Panc1 (cell line): Measurements from ENCODE around the gene PFKFB3. TPM values are rescaled to one million over a fixed set of nuclear protein-coding genes. Genes with fewer than 3 reads are reported as not detected.

Experiments
- ATAC-seq: fragments of 200-7000 bp; cut with Tn5 transposase; 2 replicates; pipeline ENCODE4 v1.9.1; 2020; ENCODE audit warnings: mild to moderate bottlenecking, moderate library complexity
- BruUV-seq: library from RNA; stranded (reverse); fragments of 400-500 nt; replicated peaks from 2 replicates; lab custom pipeline; 2021; lab: Mats Ljungman, UMichigan
- CTCF ChIA-PET: fragments of 300-600 bp; sonication (Branson Sonifier 250); formaldehyde crosslinking; loops from one replicate; lab custom pipeline; 2022; ENCODE audit warnings: antibody characterized with exemption; lab: Charles Lee
- POLR2A ChIA-PET: fragments of 300-600 bp; sonication (Branson Sonifier 250); formaldehyde crosslinking; loops from one replicate; lab custom pipeline; 2022; ENCODE audit warnings: antibody characterized with exemption; lab: Charles Lee
- DNase-seq: peaks from one replicate; pipeline ENCODE4 v3.0.0-alpha.2; 2010; ENCODE audit warnings: low read depth, low spot score
- H3K27ac ChIP-seq: 2 replicates; pipeline ENCODE4 v1.5.1; 2011; ENCODE audit warnings: mild to moderate bottlenecking, low read length, inconsistent platforms
- H3K27me3 ChIP-seq: fragments of 200-500 bp; sonication (Bioruptor generic); 2 replicates; pipeline ENCODE4 v1.6.0; 2014; ENCODE audit warnings: low read length, inconsistent platforms; ENCODE audit not compliant: control insufficient read depth, insufficient read depth
- H3K36me3 ChIP-seq: fragments of 200-500 bp; sonication (Bioruptor generic); 2 replicates; pipeline ENCODE4 v1.5.1; 2014; ENCODE audit warnings: inconsistent platforms, mild to moderate bottlenecking, low read length, moderate library complexity; ENCODE audit not compliant: control insufficient read depth, insufficient read depth
- H3K4me1 ChIP-seq: 2 replicates; pipeline ENCODE4 v1.5.1; 2011; ENCODE audit warnings: inconsistent platforms, mild to moderate bottlenecking, low read length, moderate library complexity; ENCODE audit not compliant: control insufficient read depth, insufficient read depth
- H3K4me3 ChIP-seq, 2 experiments: 2 replicates each; pipeline ENCODE4 v1.5.1; 2011 to 2012; ENCODE audit warnings: low read depth in 2 of 2, low read length in 2 of 2, mild to moderate bottlenecking in 2 of 2, inconsistent platforms in 1 of 2, moderate library complexity in 1 of 2
- H3K9me3 ChIP-seq: fragments of 200-500 bp; sonication (Bioruptor generic); 2 replicates; pipeline ENCODE4 v1.5.1; 2014; ENCODE audit warnings: low read depth, mild to moderate bottlenecking, inconsistent platforms, low read length, moderate library complexity; ENCODE audit not compliant: control insufficient read depth, insufficient read depth
- CTCF ChIP-seq: fragments of 450-650 bp; IDR thresholded peaks from 2 replicates; pipeline ENCODE4 v1.5.1; 2017; ENCODE audit warnings: mild to moderate bottlenecking
- POLR2AphosphoS5 ChIP-seq: IDR thresholded peaks from 2 replicates; pipeline ENCODE4 v1.6.1; 2012; ENCODE audit warnings: mild to moderate bottlenecking, low read depth, low read length, moderate library complexity
- REST ChIP-seq, 2 experiments: IDR thresholded peaks; 2 replicates each; pipeline ENCODE4 v1.6.1; 2011 to 2012; ENCODE audit warnings: low read depth in 2 of 2, control low read depth in 1 of 2, low read length in 1 of 2, mild to moderate bottlenecking in 1 of 2, moderate library complexity in 1 of 2; ENCODE audit not compliant: insufficient read depth in 1 of 2
- SIN3A ChIP-seq: IDR thresholded peaks from 2 replicates; pipeline ENCODE4 v1.6.1; 2012; ENCODE audit warnings: low read depth, mild to moderate bottlenecking, low read length, moderate library complexity, borderline replicate concordance; ENCODE audit not compliant: insufficient read depth
- TCF7L2 ChIP-seq: IDR thresholded peaks from 2 replicates; pipeline ENCODE4 v1.6.1; 2011; ENCODE audit warnings: mild to moderate bottlenecking, low read depth, low read length, inconsistent platforms
- in situ Hi-C: cut with HindIII; loops from 2 replicates; pipeline ENCODE4 v1.10.0; 2016; ENCODE audit warnings: low sequenced_read_pairs, low pct_unique_long_range_greater_than_20kb
- intact Hi-C: fragments of 100-400 bp; cut with micrococcal nuclease; formaldehyde crosslinking; loops from one replicate; pipeline ENCODE4 v1.10.0; 2022; ENCODE audit not compliant: unreplicated experiment
- total RNA-seq: library from RNA; stranded (reverse); gene quantifications from one replicate; pipeline ENCODE4 v1.2.1, GENCODE V29; 2021; ENCODE audit not compliant: unreplicated experiment

The PFKFB3 gene
- total RNA-seq, 1 experiment from 2014 or later, result 17.1 TPM

DNA sequence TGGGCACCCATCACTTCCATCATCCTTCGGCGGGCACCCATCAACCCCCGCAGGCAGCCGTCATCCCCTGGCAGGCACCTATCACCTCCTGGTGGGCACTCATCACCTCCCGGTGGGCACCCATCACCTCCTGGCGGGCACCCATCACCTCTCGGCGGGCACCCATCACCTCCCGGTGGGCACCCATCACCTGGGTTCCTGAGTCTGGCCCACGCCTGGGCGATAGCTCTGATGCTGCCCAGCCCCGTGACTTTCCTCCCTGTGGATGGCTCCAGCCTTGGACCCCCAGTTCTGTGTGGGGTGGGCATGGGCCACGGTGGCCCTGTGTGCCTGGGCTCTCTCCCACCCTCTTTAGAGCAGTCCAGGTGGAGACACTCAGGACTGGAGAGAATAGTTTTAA is 29.0 kb downstream of the PFKFB3 start:
- no peak for ATAC-seq
- H3K4me3 ChIP-seq, result no peak overlapping the region
- no peak for DNase-seq
- no peaks in the 10 kb centered on the region for H3K27me3 ChIP-seq
- BruUV-seq, result no TSS peak
- ChIA-PET CTCF (no interaction called here), POLR2A (no interaction called here)
- H3K9me3 ChIP-seq, result no peaks in the 10 kb centered on the region
- H3K4me1 ChIP-seq, result no peaks in the 10 kb centered on the region
- intact Hi-C loops, result no loop called here
- TF ChIP-seq POLR2AphosphoS5 (no peak), TCF7L2 (no peak), REST (IDR thresholded peaks at IDR 0.05; ENCODE audit: insufficient read depth in 1 of 2, low read depth in 2 of 2, low read length in 1 of 2) (no peak), SIN3A (no peak)
- in situ Hi-C loops, result no loop called here
- no peak overlapping the region for H3K27ac ChIP-seq
- H3K36me3 ChIP-seq, result no peaks in the 10 kb centered on the region; the same call in 1 of the 2 replicates

DNA sequence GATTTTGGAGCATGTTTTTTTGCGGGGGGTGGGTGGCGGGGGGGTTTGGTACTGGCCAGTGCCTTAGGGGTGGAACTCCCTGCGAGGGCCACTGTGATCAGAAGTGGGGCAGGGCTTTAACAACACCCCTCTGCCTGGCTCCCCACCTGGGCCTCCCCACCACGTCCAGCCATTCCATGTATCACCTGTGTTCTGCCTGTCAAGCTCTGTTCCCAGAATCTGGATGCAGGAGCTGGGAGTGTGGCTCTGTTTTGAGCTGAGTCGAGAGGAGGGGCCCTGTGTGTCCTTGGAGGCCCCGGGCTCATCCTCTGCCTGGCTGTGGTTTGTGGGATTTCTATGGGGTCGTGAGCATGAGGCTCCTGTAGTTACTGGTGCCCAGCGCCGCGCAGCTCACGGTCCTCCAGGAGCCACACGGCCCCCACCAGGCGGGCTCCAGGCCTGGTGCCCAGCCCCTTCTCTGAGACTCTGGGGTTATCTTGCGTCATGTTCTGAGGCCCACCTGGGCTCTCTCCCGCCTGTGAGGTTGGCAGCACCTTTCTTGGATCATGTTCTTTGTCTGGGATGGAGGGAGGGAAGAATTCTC is 29.6 kb downstream of the PFKFB3 start:
- H3K4me1 ChIP-seq, result no peaks in the 10 kb centered on the region
- no peaks in the 10 kb centered on the region for H3K9me3 ChIP-seq
- no peak overlapping the region for H3K4me3 ChIP-seq
- ChIA-PET CTCF (no interaction called here), POLR2A (no interaction called here)
- ATAC-seq, result no peak
- no peaks in the 10 kb centered on the region; the same call in 1 of the 2 replicates for H3K36me3 ChIP-seq
- in situ Hi-C loops (no loop called here), intact Hi-C loops (no loop called here)
- no peak for DNase-seq
- H3K27ac ChIP-seq, result no peak overlapping the region
- no peak for TF ChIP-seq SIN3A
- TF ChIP-seq POLR2AphosphoS5, result no peak
- BruUV-seq, result no TSS peak
- H3K27me3 ChIP-seq, result no peaks in the 10 kb centered on the region

DNA sequence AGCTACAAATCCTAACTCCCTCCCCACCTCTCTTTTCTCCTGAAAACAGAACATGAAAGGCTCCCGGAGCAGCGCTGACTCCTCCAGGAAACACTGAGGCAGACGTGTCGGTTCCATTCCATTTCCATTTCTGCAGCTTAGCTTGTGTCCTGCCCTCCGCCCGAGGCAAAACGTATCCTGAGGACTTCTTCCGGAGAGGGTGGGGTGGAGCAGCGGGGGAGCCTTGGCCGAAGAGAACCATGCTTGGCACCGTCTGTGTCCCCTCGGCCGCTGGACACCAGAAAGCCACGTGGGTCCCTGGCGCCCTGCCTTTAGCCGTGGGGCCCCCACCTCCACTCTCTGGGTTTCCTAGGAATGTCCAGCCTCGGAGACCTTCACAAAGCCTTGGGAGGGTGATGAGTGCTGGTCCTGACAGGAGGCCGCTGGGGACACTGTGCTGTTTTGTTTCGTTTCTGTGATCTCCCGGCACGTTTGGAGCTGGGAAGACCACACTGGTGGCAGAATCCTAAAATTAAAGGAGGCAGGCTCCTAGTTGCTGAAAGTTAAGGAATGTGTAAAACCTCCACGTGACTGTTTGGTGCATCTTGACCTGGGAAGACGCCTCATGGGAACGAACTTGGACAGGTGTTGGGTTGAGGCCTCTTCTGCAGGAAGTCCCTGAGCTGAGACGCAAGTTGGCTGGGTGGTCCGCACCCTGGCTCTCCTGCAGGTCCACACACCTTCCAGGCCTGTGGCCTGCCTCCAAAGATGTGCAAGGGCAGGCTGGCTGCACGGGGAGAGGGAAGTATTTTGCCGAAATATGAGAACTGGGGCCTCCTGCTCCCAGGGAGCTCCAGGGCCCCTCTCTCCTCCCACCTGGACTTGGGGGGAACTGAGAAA is 30.4 kb downstream of the PFKFB3 start:
- no peaks in the 10 kb centered on the region for H3K27me3 ChIP-seq
- no peaks in the 10 kb centered on the region for H3K4me1 ChIP-seq
- ChIA-PET POLR2A (no interaction called here), CTCF (no interaction called here)
- no peaks in the 10 kb centered on the region; the same call in 1 of the 2 replicates for H3K36me3 ChIP-seq
- BruUV-seq, result no TSS peak
- DNase-seq (no peak), ATAC-seq (no peak)
- intact Hi-C loops, result no loop called here
- H3K4me3 ChIP-seq, result no peak overlapping the region
- H3K27ac ChIP-seq, result no peak overlapping the region
- no peaks in the 10 kb centered on the region for H3K9me3 ChIP-seq
- no peak for TF ChIP-seq REST (IDR thresholded peaks at IDR 0.05; ENCODE audit: insufficient read depth in 1 of 2, low read depth in 2 of 2, low read length in 1 of 2)
- no peak for TF ChIP-seq POLR2AphosphoS5
- TF ChIP-seq SIN3A, result no peak
- TF ChIP-seq TCF7L2, result no peak
- TF ChIP-seq CTCF, result no peak
- in situ Hi-C loops, result no loop called here
